ENCODE measurements around the gene TIE1. TPM values are rescaled to one million over a fixed set of nuclear protein-coding genes. Genes with fewer than 3 reads are reported as not detected.

Gene TIE1
- total and polyA plus RNA-seq, 2 of the 13 experiments (the other 11 are each of a cell fraction or from before 2014, with no cell fraction given), result 0.58 to 0.84 TPM

GRCh38 chr1:43256675-43257570, 43.9 kb upstream of the TIE1 start:
- 22% methylated on average over 7 of the region's 8 CpGs for WGBS (ENCODE audit: low lambda C conversion rate)
- intact Hi-C loops (cut with micrococcal nuclease; ENCODE audit: unreplicated experiment), result no loop called here
- H3K4me1 ChIP-seq (ENCODE audit: insufficient read depth, low read length), result peaks cover 8% of the 10 kb centered on the region; the same call in 1 of the 2 replicates
- no peak overlapping the region for H3K4me3 ChIP-seq (replicated peaks in 1 of 3; ENCODE audit: insufficient read depth in 1 of 3, low read depth in 2 of 3, low read length in 3 of 3)
- H3K27ac ChIP-seq (ENCODE audit: extremely low read length, insufficient read depth, low read length), result no peak overlapping the region
- H3K36me3 ChIP-seq (replicated peaks in 1 of 2; ENCODE audit: control insufficient read depth in 1 of 2, insufficient read depth in 2 of 2, low read length in 2 of 2), result no peaks in the 10 kb centered on the region
- peak; percentile 60 for ATAC-seq
- BruUV-seq (replicated peaks), result no TSS peak
- H3K27me3 ChIP-seq (ENCODE audit: control insufficient read depth in 1 of 2, insufficient read depth in 2 of 2, low read length in 2 of 2), result peaks cover 3 to 9% of the 10 kb centered on the region in 2 experiments; a peak in 3 of 5 replicates
- FAIRE-seq, result no peak
- no peak overlapping the region for H3K4me2 ChIP-seq (ENCODE audit: low read depth, low read length)
- TF ChIP-seq BRD4 (CRISPR knock-in tag; IDR thresholded peaks at IDR 0.05) (no peak), ZNF576 (CRISPR knock-in tag; IDR thresholded peaks at IDR 0.05) (no peak), MAFF (IDR thresholded peaks at IDR 0.05; ENCODE audit: low read depth, low read length) (no peak), ZNF264 (CRISPR knock-in tag; IDR thresholded peaks at IDR 0.05) (no peak), ZBTB37 (CRISPR knock-in tag; IDR thresholded peaks at IDR 0.05) (no peak), ZNF781 (CRISPR knock-in tag; IDR thresholded peaks at IDR 0.05; ENCODE audit: borderline replicate concordance, not compliant biosample characterization) (no peak), ATF7 (IDR thresholded peaks at IDR 0.05) (no peak), ATF7 (CRISPR knock-in tag; IDR thresholded peaks at IDR 0.05) (no peak), ATF4 (CRISPR knock-in tag; IDR thresholded peaks at IDR 0.05) (no peak)
- 0 out of 2 replicates have a peak, but pooled peaks cover 9% of the 10 kb centered on the region for H3K9me3 ChIP-seq (ENCODE audit: low read length)
- ChIA-PET CTCF (ENCODE audit: low intra/inter-chr PET ratio, low total read pairs) (no interaction called here), POLR2A (no interaction called here)
- H4K20me1 ChIP-seq (ENCODE audit: insufficient read depth, low read length), result no peaks in the 10 kb centered on the region
- no peak overlapping the region for H2AFZ ChIP-seq (ENCODE audit: low read length)
- no peak overlapping the region for H3K9ac ChIP-seq (ENCODE audit: insufficient read depth, low read depth, low read length)
- in situ Hi-C loops (cut with HindIII; ENCODE audit: extremely low pct_ligation_motif_present, low pct_unique_long_range_greater_than_20kb), result no loop called here
- DNase-seq (ENCODE audit: low spot score), result no peak
- H3K79me2 ChIP-seq (ENCODE audit: insufficient read depth, low read length), result no peaks in the 10 kb centered on the region

Data from HepG2 (cell line).